CD4-positive, alpha-beta memory T cell (primary cell): ENCODE data around the gene RYR1. TPM values are rescaled to one million over a fixed set of nuclear protein-coding genes. Genes with fewer than 3 reads are reported as not detected.

Source experiments
- CTCF ChIA-PET: fragments of 350-600 bp; sonication (Branson Sonifier 250); formaldehyde crosslinking; loops from one replicate; lab custom pipeline; 2021; ENCODE audit warnings: inconsistent platforms; ENCODE audit not compliant: partially characterized antibody; lab: Charles Lee
- POLR2A ChIA-PET: fragments of 350-600 bp; sonication (Branson Sonifier 250); formaldehyde crosslinking; loops from one replicate; lab custom pipeline; 2021; ENCODE audit not compliant: partially characterized antibody; lab: Charles Lee
- DNase-seq, 5 donors: peaks; one replicate each; pipeline versions ENCODE4 v3.0.0 to v3.0.0-alpha.2; 2020 to 2022; ENCODE audit warnings: mixed read lengths in 1 of 5
- H3K27ac ChIP-seq: one replicate; pipeline ENCODE4 v1.7.0; 2013; ENCODE audit warnings: low read depth, low read length
- H3K27me3 ChIP-seq: 2 replicates; pipeline ENCODE4 v1.7.0; 2013; ENCODE audit warnings: mild to moderate bottlenecking, low read length, moderate library complexity; ENCODE audit not compliant: insufficient read depth
- H3K36me3 ChIP-seq: 2 replicates; pipeline ENCODE4 v1.7.0; 2013; ENCODE audit warnings: mild to moderate bottlenecking, low read length, moderate library complexity; ENCODE audit not compliant: insufficient read depth
- H3K4me1 ChIP-seq: 2 replicates; pipeline ENCODE4 v1.7.0; 2013; ENCODE audit warnings: mild to moderate bottlenecking, low read length, moderate library complexity; ENCODE audit not compliant: insufficient read depth
- H3K4me3 ChIP-seq, 2 donors: one replicate each; pipeline ENCODE4 v1.7.0; 2013; ENCODE audit warnings: low read length in 2 of 2, mild to moderate bottlenecking in 1 of 2
- H3K9me3 ChIP-seq, 2 donors: one replicate each; pipeline ENCODE4 v1.7.0; 2013; ENCODE audit warnings: low read length in 2 of 2, control low read depth in 1 of 2; ENCODE audit not compliant: control insufficient read depth in 1 of 2
- H3K27ac Mint-ChIP-seq, 7 donors: one replicate each; pipeline ENCODE4 v1.8.0; 2020 to 2021; ENCODE audit warnings: mixed read lengths in 7 of 7, mild to moderate bottlenecking in 6 of 7, inconsistent platforms in 3 of 7, moderate library complexity in 3 of 7
- H3K27me3 Mint-ChIP-seq, 2 donors: one replicate each; pipeline ENCODE4 v1.8.0; 2020 to 2021; ENCODE audit warnings: mixed read lengths in 2 of 2
- H3K36me3 Mint-ChIP-seq, 2 donors: one replicate each; pipeline ENCODE4 v1.8.0; 2020 to 2021; ENCODE audit warnings: mixed read lengths in 2 of 2, inconsistent platforms in 1 of 2, mild to moderate bottlenecking in 1 of 2
- H3K4me1 Mint-ChIP-seq, 4 donors: one replicate each; pipeline ENCODE4 v1.8.0; 2020 to 2021; ENCODE audit warnings: mixed read lengths in 4 of 4, mild to moderate bottlenecking in 1 of 4
- H3K4me3 Mint-ChIP-seq, 8 donors: one replicate each; pipeline ENCODE4 v1.8.0; 2020 to 2021; ENCODE audit warnings: mixed read lengths in 8 of 8, mild to moderate bottlenecking in 7 of 8, moderate library complexity in 6 of 8, inconsistent platforms in 3 of 8
- H3K9me3 Mint-ChIP-seq, 8 donors: one replicate each; pipeline ENCODE4 v1.8.0; 2020 to 2021; ENCODE audit warnings: mixed read lengths in 8 of 8, mild to moderate bottlenecking in 5 of 8, inconsistent platforms in 3 of 8, moderate library complexity in 1 of 8
- intact Hi-C: fragments of 100-400 bp; cut with micrococcal nuclease; formaldehyde crosslinking; loops from one replicate; pipeline ENCODE4 v1.15.1; 2023
- polyA plus RNA-seq, 2 donors: library from polyadenylated mRNA; unstranded; fragments of 300-500 nt; fragmentation: Illumina TruSeq; gene quantifications; one replicate each; pipeline ENCODE4 v1.2.3, GENCODE V29; 2021
- total RNA-seq, 2 experiments: library from RNA; stranded (reverse); gene quantifications; one replicate each; pipeline ENCODE4 v1.2.3, GENCODE V29; 2021

Gene RYR1
- total and polyA plus RNA-seq, 4 experiments from 2014 or later = 0.02 to 6.2 (median 2.7) TPM

DNA sequence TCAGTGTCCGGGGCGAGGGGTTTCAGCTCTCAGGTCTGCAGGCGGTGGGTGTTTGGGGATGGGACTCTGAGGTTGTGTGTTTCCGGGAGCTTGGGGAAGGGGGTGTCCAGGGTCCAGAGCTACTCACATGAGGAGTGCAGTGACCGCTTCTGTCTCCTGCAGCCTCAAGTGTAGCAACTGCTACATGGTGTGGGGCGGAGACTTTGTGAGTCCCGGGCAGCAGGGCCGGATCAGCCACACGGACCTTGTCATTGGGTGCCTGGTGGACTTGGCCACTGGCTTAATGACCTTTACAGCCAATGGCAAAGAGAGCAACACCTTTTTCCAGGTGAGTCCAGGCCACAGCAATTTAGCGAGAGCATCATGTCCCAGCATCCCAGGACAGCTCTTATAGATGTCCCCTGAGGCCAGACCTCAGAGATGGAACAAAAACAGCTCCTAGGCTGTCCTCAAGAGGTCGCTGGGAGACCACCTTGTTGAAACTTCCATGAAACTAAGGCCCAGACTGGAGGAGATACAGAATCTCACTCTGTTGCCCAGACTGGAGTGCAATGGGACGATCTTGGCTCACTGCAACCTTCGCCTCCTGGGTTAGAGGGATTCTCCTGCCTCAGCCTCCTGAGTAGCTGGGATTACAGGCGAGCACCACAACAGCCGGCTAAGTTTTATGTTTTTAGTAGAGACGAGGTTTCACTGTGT, 44.9 kb downstream of the RYR1 start:
- ChIA-PET CTCF (no interaction called here), POLR2A (no interaction called here)
- H3K4me1 ChIP-seq = no peaks in the 10 kb centered on the region
- H3K9me3 ChIP-seq = no peaks in the 10 kb centered on the region
- intact Hi-C loops = no loop called here
- H3K36me3 ChIP-seq = no peaks in the 10 kb centered on the region
- no peaks in the 10 kb centered on the region for H3K9me3 Mint-ChIP-seq
- no peak for DNase-seq
- no peaks in the 10 kb centered on the region for H3K27me3 ChIP-seq
- H3K36me3 Mint-ChIP-seq = no peaks in the 10 kb centered on the region
- no peak overlapping the region for H3K4me3 ChIP-seq
- H3K27me3 Mint-ChIP-seq = peaks cover 0 to 6% of the 10 kb centered on the region in 2 donors
- H3K4me1 Mint-ChIP-seq = no peaks in the 10 kb centered on the region
- H3K4me3 Mint-ChIP-seq = no peak overlapping the region
- no peak overlapping the region for H3K27ac Mint-ChIP-seq
- H3K27ac ChIP-seq = no peak overlapping the region

DNA sequence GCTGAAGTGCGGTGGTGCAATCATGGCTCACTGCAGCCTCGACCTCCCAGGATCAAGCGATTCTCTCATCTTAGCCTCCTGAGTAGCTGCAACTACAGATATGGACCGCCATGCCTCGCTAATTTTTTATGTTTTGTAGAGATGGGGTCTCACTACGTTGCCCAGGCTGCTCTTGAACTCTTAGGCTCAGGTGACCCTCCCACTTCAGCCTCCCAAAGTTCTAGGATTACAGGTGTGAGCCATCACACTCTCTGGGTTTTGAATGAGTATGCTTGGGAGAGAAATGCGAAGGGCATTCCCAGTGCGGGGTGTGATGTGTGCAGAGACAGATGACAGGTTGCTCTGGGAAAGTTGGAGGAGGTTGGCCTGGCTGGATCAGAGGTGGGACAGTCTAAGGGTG, 49.0 kb downstream of the RYR1 start:
- H3K36me3 Mint-ChIP-seq = no peaks in the 10 kb centered on the region
- H3K27me3 Mint-ChIP-seq = peaks cover 3 to 14% of the 10 kb centered on the region in 2 donors
- no peak overlapping the region for H3K27ac ChIP-seq
- no peaks in the 10 kb centered on the region for H3K36me3 ChIP-seq
- H3K27ac Mint-ChIP-seq = no peak overlapping the region
- DNase-seq = no peak
- ChIA-PET CTCF (no interaction called here), POLR2A (no interaction called here)
- H3K4me3 Mint-ChIP-seq = no peak overlapping the region
- H3K4me1 Mint-ChIP-seq = no peaks in the 10 kb centered on the region
- H3K4me1 ChIP-seq = no peaks in the 10 kb centered on the region
- H3K9me3 Mint-ChIP-seq = peaks cover 0 to 2% (median 0%) of the 10 kb centered on the region in 8 donors
- no peaks in the 10 kb centered on the region for H3K9me3 ChIP-seq
- no peak overlapping the region for H3K4me3 ChIP-seq
- H3K27me3 ChIP-seq = no peaks in the 10 kb centered on the region
- intact Hi-C loops = no loop called here

DNA sequence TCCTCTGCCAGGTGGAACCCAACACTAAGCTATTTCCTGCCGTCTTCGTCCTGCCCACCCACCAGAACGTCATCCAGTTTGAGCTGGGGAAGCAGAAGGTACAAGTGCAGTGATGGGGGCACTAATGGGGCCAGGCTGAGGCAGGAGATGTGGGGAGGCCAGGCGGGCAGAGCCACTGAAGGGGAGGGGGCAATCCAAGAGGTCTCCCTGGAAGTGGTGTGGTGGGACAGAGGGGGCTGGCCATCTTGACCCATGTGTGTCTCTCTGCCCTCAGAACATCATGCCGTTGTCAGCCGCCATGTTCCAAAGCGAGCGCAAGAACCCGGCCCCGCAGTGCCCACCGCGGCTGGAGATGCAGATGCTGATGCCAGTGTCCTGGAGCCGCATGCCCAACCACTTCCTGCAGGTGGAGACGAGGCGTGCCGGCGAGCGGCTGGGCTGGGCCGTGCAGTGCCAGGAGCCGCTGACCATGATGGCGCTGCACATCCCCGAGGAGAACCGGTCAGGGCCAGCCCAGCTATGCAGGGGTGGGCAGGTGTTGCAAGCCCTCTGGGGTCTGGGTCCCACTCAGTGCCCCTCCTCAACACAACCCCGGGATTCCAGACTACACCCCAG, 49.6 kb downstream of the RYR1 start:
- Histone ChIP-seq H3K27me3 (no peaks in the 10 kb centered on the region), H3K4me1 (no peaks in the 10 kb centered on the region), H3K9me3 (no peaks in the 10 kb centered on the region), H3K27ac (no peak overlapping the region), H3K36me3 (no peaks in the 10 kb centered on the region), H3K4me3 (no peak overlapping the region)
- ChIA-PET CTCF (no interaction called here), POLR2A (no interaction called here)
- Mint-ChIP-seq H3K9me3 (peaks cover 0 to 2% (median 0%) of the 10 kb centered on the region in 8 donors), H3K4me3 (no peak overlapping the region), H3K4me1 (no peaks in the 10 kb centered on the region), H3K36me3 (peaks cover 0 to 2% of the 10 kb centered on the region in 2 donors), H3K27ac (no peak overlapping the region), H3K27me3 (peaks cover 4 to 11% of the 10 kb centered on the region in 2 donors)
- intact Hi-C loops = no loop called here
- no peak for DNase-seq

DNA sequence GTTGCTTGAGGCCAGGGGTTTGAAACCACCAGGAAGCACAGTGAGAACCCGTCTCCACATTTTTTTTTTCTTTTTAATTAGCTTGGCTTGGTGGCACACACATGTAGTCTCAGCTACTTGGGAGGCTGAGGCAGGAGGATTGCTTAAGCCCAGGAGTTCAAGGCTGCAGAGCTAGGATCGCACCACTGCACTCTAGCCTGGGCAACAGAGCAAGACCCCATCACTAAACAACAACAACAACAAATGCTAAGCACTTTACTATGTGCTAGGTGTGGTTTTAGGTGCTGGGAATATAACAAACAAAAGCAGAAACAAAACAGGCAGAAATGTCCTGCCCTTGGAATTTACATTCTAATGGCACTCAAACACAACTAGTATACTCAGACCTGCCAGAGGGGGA, 51.3 kb downstream of the RYR1 start:
- Mint-ChIP-seq H3K9me3 (peaks cover 0 to 9% (median 0%) of the 10 kb centered on the region in 8 donors), H3K4me3 (no peak overlapping the region), H3K4me1 (no peaks in the 10 kb centered on the region), H3K27ac (no peak overlapping the region), H3K27me3 (peaks cover 8 to 16% of the 10 kb centered on the region in 2 donors), H3K36me3 (peaks cover 0 to 3% of the 10 kb centered on the region in 2 donors)
- intact Hi-C loops = no loop called here
- no peak for DNase-seq
- ChIA-PET POLR2A (no interaction called here), CTCF (no interaction called here)
- Histone ChIP-seq H3K36me3 (no peaks in the 10 kb centered on the region), H3K9me3 (no peaks in the 10 kb centered on the region), H3K4me1 (no peaks in the 10 kb centered on the region), H3K27me3 (no peaks in the 10 kb centered on the region), H3K27ac (no peak overlapping the region), H3K4me3 (no peak overlapping the region)

DNA sequence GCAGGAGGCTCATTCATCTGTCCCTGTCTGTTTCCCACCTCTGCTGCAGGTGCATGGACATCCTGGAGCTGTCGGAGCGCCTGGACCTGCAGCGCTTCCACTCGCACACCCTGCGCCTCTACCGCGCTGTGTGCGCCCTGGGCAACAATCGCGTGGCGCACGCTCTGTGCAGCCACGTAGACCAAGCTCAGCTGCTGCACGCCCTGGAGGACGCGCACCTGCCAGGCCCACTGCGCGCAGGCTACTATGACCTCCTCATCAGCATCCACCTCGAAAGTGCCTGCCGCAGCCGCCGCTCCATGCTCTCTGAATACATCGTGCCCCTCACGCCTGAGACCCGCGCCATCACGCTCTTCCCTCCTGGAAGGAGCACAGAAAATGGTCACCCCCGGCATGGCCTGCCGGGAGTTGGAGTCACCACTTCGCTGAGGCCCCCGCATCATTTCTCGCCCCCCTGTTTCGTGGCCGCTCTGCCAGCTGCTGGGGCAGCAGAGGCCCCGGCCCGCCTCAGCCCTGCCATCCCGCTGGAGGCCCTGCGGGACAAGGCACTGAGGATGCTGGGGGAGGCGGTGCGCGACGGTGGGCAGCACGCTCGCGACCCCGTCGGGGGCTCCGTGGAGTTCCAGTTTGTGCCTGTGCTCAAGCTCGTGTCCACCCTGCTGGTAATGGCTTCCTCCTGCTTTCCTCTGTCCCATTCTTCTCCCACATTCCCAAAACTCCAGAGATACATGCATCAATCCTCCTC, 52.2 kb downstream of the RYR1 start:
- no peak overlapping the region for H3K27ac ChIP-seq
- Mint-ChIP-seq H3K27ac (peak overlapping the region in 1 of 7 donors; percentile 1), H3K4me3 (no peak overlapping the region), H3K36me3 (peaks cover 0 to 3% of the 10 kb centered on the region in 2 donors), H3K4me1 (no peaks in the 10 kb centered on the region), H3K27me3 (peaks cover 10 to 21% of the 10 kb centered on the region in 2 donors), H3K9me3 (peaks cover under 1 to 15% (median 2%) of the 10 kb centered on the region in 8 donors)
- H3K9me3 ChIP-seq = no peaks in the 10 kb centered on the region
- no peaks in the 10 kb centered on the region for H3K4me1 ChIP-seq
- H3K4me3 ChIP-seq = no peak overlapping the region
- intact Hi-C loops = no loop called here
- ChIA-PET CTCF (no interaction called here), POLR2A (no interaction called here)
- no peaks in the 10 kb centered on the region for H3K36me3 ChIP-seq
- no peaks in the 10 kb centered on the region for H3K27me3 ChIP-seq
- DNase-seq = no peak

DNA sequence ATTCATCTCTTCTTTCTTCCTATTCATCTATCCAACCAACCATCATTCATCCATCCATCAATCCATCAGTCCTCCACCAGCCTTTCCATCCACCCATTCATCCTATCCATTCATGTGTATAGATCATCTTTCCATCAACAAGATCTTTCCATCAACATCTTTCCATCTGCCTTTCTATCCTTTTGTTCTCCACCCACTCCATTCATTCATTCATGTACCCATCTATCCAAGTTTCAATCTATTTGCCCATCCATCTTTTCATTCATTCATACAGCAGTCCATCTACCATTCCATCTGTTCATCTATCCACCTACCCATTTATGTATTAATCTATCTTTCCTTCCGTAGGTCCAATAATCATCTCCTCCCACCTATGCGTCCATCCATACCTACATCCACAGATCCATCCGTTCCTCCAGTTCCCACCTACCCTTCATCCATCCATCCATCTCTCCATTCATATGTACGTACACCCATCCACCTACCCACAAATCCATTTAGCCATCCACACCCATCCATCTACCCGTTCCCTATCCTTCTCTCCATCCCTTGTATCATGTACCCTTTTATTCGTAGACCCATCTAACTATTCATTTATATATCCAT, 53.3 kb downstream of the RYR1 start:
- peaks cover 11 to 22% of the 10 kb centered on the region in 2 donors for H3K27me3 Mint-ChIP-seq
- CTCF ChIA-PET = no interaction called here
- no peak for DNase-seq
- H3K27me3 ChIP-seq = no peaks in the 10 kb centered on the region
- no peak overlapping the region for H3K27ac Mint-ChIP-seq
- no peaks in the 10 kb centered on the region for H3K4me1 ChIP-seq
- POLR2A ChIA-PET = no interaction called here
- H3K9me3 Mint-ChIP-seq = peaks cover 2 to 24% (median 4%) of the 10 kb centered on the region in 8 donors
- no peaks in the 10 kb centered on the region for H3K36me3 ChIP-seq
- no peak overlapping the region for H3K4me3 ChIP-seq
- no peaks in the 10 kb centered on the region for H3K4me1 Mint-ChIP-seq
- no peak overlapping the region for H3K4me3 Mint-ChIP-seq
- intact Hi-C loops = no loop called here
- no peak overlapping the region for H3K27ac ChIP-seq
- no peaks in the 10 kb centered on the region for H3K9me3 ChIP-seq
- peaks cover 0 to 3% of the 10 kb centered on the region in 2 donors for H3K36me3 Mint-ChIP-seq

DNA sequence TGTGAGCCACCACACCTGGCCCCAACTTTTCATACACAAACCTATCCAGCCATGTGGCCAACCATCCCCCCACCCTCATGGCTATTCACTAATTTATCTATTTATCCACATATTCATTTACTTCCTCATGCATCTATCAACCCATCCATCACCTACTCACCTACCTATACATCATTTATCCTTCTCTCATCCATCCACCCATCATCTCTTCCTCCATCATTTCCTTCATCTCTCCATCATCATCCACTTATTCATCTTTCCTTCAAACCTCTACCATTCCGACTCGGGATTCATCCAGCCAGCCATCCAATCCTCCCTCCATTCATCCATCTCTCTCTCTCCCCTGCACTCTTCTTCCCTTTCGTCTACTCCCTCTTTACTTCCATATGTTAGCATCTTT, 54.6 kb downstream of the RYR1 start:
- Histone ChIP-seq H3K4me1 (no peaks in the 10 kb centered on the region), H3K4me3 (no peak overlapping the region), H3K9me3 (no peaks in the 10 kb centered on the region), H3K36me3 (no peaks in the 10 kb centered on the region), H3K27ac (no peak overlapping the region), H3K27me3 (no peaks in the 10 kb centered on the region)
- Mint-ChIP-seq H3K9me3 (peaks cover 2 to 26% (median 6%) of the 10 kb centered on the region in 8 donors), H3K36me3 (peaks cover 0 to 3% of the 10 kb centered on the region in 2 donors), H3K27ac (no peak overlapping the region), H3K27me3 (peaks cover 13 to 22% of the 10 kb centered on the region in 2 donors), H3K4me1 (peaks cover 0 to 4% (median 0%) of the 10 kb centered on the region in 4 donors), H3K4me3 (no peak overlapping the region)
- POLR2A ChIA-PET = no interaction called here
- CTCF ChIA-PET = no interaction called here
- no peak for DNase-seq
- intact Hi-C loops = no loop called here
